ENCODE results near the gene PDE4C.

- TF ChIP-seq CTCF (conservative IDR thresholded peaks at IDR 0.05; ENCODE audit: low read length) (no peak), EZH2phosphoT487 (IDR thresholded peaks at IDR 0.05; ENCODE audit: borderline replicate concordance, low read depth, low read length) (no peak)
Measured at GRCh38 chr19:18273561-18274218, 47.5 kb upstream of the PDE4C start.
